Neural crest cell (in vitro differentiated cells): ENCODE results near the gene TNFRSF19. TPM values are rescaled to one million over a fixed set of nuclear protein-coding genes. Genes with fewer than 3 reads are reported as not detected.

Experiments
- DNase-seq: peaks from one replicate; pipeline ENCODE4 v3.0.0; 2021; ENCODE audit warnings: low read depth, mixed read lengths, low spot score
- H3K27ac Mint-ChIP-seq: one replicate; pipeline ENCODE4 v1.8.0; 2021; ENCODE audit warnings: mild to moderate bottlenecking, mixed read lengths; ENCODE audit not compliant: unreplicated experiment
- H3K27me3 Mint-ChIP-seq: 2 replicates; pipeline ENCODE4 v1.8.0; 2021; ENCODE audit warnings: low read depth, mild to moderate bottlenecking, mixed read lengths
- H3K36me3 Mint-ChIP-seq: 2 replicates; pipeline ENCODE4 v1.8.0; 2021; ENCODE audit warnings: low read depth, mild to moderate bottlenecking, mixed read lengths
- H3K4me1 Mint-ChIP-seq: 2 replicates; pipeline ENCODE4 v1.8.0; 2021; ENCODE audit warnings: mixed read lengths
- H3K4me3 Mint-ChIP-seq: one replicate; pipeline ENCODE4 v1.8.0; 2021; ENCODE audit warnings: mild to moderate bottlenecking, mixed read lengths
- H3K9me3 Mint-ChIP-seq: 2 replicates; pipeline ENCODE4 v1.8.0; 2021; ENCODE audit warnings: mixed read lengths
- CTCF ChIP-seq: fragments of 200-600 bp; sonication (generic); conservative IDR thresholded peaks from 2 replicates; pipeline ENCODE4 v1.5.0; 2021; ENCODE audit warnings: antibody characterized with exemption, mild to moderate bottlenecking
- total RNA-seq: library from RNA; stranded (reverse); gene quantifications from 2 replicates; pipeline ENCODE4 v1.2.1, GENCODE V29; 2021

The TNFRSF19 gene
- total RNA-seq, 1 donor from 2014 or later = 76.1 TPM

GRCh38 chr13:23544668-23545067 lies 25.5 kb upstream of the TNFRSF19 start:
- Mint-ChIP-seq H3K36me3 (peaks cover 4% of the 10 kb centered on the region), H3K4me3 (no peak overlapping the region), H3K9me3 (peaks cover 4% of the 10 kb centered on the region), H3K27me3 (no peaks in the 10 kb centered on the region), H3K4me1 (peaks cover 6% of the 10 kb centered on the region), H3K27ac (no peak overlapping the region)
- DNase-seq = no peak
- TF ChIP-seq CTCF = no peak

GRCh38 chr13:23547000-23547590 lies 23.1 kb upstream of the TNFRSF19 start:
- Mint-ChIP-seq H3K36me3 (no peaks in the 10 kb centered on the region), H3K4me3 (no peak overlapping the region), H3K27me3 (no peaks in the 10 kb centered on the region), H3K9me3 (no peaks in the 10 kb centered on the region), H3K4me1 (peaks cover 14% of the 10 kb centered on the region), H3K27ac (no peak overlapping the region)
- no peak for TF ChIP-seq CTCF
- no peak for DNase-seq

GRCh38 chr13:23549724-23550123 lies 20.5 kb upstream of the TNFRSF19 start:
- no peak for DNase-seq
- no peak for TF ChIP-seq CTCF
- Mint-ChIP-seq H3K4me3 (no peak overlapping the region), H3K4me1 (peaks cover 19% of the 10 kb centered on the region), H3K27ac (no peak overlapping the region), H3K36me3 (no peaks in the 10 kb centered on the region), H3K27me3 (no peaks in the 10 kb centered on the region), H3K9me3 (no peaks in the 10 kb centered on the region)

GRCh38 chr13:23550163-23550562 lies 20.0 kb upstream of the TNFRSF19 start:
- Mint-ChIP-seq H3K27ac (no peak overlapping the region), H3K4me1 (peaks cover 24% of the 10 kb centered on the region), H3K27me3 (no peaks in the 10 kb centered on the region), H3K9me3 (no peaks in the 10 kb centered on the region), H3K36me3 (no peaks in the 10 kb centered on the region), H3K4me3 (no peak overlapping the region)
- no peak for TF ChIP-seq CTCF
- DNase-seq = no peak

- H3K36me3 Mint-ChIP-seq = no peaks in the 10 kb centered on the region
- DNase-seq = no peak
- peaks cover 30% of the 10 kb centered on the region for H3K4me1 Mint-ChIP-seq
- no peak overlapping the region for H3K4me3 Mint-ChIP-seq
- no peaks in the 10 kb centered on the region for H3K9me3 Mint-ChIP-seq
- no peak for TF ChIP-seq CTCF
- peak overlapping the region; percentile 0 for H3K27ac Mint-ChIP-seq
- H3K27me3 Mint-ChIP-seq = no peaks in the 10 kb centered on the region
Measured at GRCh38 chr13:23551213-23552008, 18.8 kb upstream of the TNFRSF19 start.
